ENCODE data around the gene NFX1. TPM values are rescaled to one million over a fixed set of nuclear protein-coding genes. Genes with fewer than 3 reads are reported as not detected.

The NFX1 gene
- polyA plus RNA-seq, 1 donor (not counting 4 experiments of a cell fraction or from before 2014, with no cell fraction given) = 28.1 TPM

DNA sequence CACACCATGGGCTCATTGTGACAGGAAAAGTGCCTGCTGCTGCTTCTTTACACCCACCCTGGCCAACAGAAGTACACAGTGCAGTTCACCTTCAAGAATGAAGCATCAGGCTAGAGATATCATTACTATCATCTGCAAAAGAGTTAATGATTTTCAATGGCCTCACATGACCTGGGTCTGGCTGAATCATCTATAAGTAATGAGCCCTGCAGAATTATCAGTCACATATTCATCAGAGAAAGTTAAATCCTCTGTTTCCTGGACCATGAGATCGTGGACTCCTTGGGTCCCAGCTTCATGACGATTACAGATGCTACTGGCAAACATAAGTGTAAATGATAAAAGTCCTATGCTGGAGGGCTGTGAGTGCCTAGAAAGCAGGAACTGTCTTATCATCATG lies 34.1 kb upstream of the NFX1 start:
- peak overlapping the region; percentile 16 for H3K27ac ChIP-seq (ENCODE audit: control insufficient read depth, insufficient read depth, low read length)
- no peak for FAIRE-seq
- no peak for TF ChIP-seq EZH2 (IDR thresholded peaks at IDR 0.05; ENCODE audit: low read length)
- TF ChIP-seq, protein P1, sequence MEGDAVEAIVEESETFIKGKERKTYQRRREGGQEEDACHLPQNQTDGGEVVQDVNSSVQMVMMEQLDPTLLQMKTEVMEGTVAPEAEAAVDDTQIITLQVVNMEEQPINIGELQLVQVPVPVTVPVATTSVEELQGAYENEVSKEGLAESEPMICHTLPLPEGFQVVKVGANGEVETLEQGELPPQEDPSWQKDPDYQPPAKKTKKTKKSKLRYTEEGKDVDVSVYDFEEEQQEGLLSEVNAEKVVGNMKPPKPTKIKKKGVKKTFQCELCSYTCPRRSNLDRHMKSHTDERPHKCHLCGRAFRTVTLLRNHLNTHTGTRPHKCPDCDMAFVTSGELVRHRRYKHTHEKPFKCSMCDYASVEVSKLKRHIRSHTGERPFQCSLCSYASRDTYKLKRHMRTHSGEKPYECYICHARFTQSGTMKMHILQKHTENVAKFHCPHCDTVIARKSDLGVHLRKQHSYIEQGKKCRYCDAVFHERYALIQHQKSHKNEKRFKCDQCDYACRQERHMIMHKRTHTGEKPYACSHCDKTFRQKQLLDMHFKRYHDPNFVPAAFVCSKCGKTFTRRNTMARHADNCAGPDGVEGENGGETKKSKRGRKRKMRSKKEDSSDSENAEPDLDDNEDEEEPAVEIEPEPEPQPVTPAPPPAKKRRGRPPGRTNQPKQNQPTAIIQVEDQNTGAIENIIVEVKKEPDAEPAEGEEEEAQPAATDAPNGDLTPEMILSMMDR (optimal IDR thresholded peaks at IDR 0.05 in 1 of 3, IDR thresholded peaks at IDR 0.05 in 1 of 3, conservative IDR thresholded peaks at IDR 0.05 in 1 of 3; ENCODE audit: extremely low read depth in 1 of 3, insufficient read depth in 2 of 3, low read length in 3 of 3) = no peak
- peaks cover 14% of the 10 kb centered on the region for H3K4me1 ChIP-seq (ENCODE audit: control insufficient read depth, extremely low read depth, insufficient read depth, low read length)
- peaks cover 36 to 49% of the 10 kb centered on the region in 2 experiments for H3K36me3 ChIP-seq (ENCODE audit: control insufficient read depth in 2 of 2, extremely low read depth in 1 of 2, insufficient read depth in 2 of 2, low read length in 2 of 2)
- H3K9me3 ChIP-seq (ENCODE audit: control insufficient read depth, low read depth, low read length) = no peaks in the 10 kb centered on the region
- no peaks in the 10 kb centered on the region for H3K27me3 ChIP-seq (ENCODE audit: control insufficient read depth, extremely low read depth, insufficient read depth, low read length)
- DNase-seq (ENCODE audit: low read depth, low spot score) = no peak
- no peaks in the 10 kb centered on the region for H3K9me1 ChIP-seq (ENCODE audit: control insufficient read depth, extremely low read depth, insufficient read depth, low read length)
- no peak overlapping the region for H3K4me3 ChIP-seq (ENCODE audit: control insufficient read depth in 2 of 3, extremely low read depth in 1 of 3, insufficient read depth in 2 of 3, low read depth in 1 of 3, low read length in 3 of 3)
- no peak overlapping the region for H2AFZ ChIP-seq (ENCODE audit: control insufficient read depth, low read length)
- dilution Hi-C loops (cut with MboI; ENCODE audit: extremely low pct_ligation_motif_present, low sequenced_read_pairs) = no loop called here
- H3K4me2 ChIP-seq (ENCODE audit: control insufficient read depth, extremely low read depth, insufficient read depth, low read depth, low read length) = no peak overlapping the region
- H3K79me2 ChIP-seq (ENCODE audit: control insufficient read depth, insufficient read depth, low read length) = peaks cover 5% of the 10 kb centered on the region
- no peak overlapping the region for H3K9ac ChIP-seq (ENCODE audit: control insufficient read depth, extremely low read depth, insufficient read depth, low read length)
- H4K20me1 ChIP-seq (ENCODE audit: control insufficient read depth, extremely low read depth, insufficient read depth, low read length) = no peaks in the 10 kb centered on the region

DNA sequence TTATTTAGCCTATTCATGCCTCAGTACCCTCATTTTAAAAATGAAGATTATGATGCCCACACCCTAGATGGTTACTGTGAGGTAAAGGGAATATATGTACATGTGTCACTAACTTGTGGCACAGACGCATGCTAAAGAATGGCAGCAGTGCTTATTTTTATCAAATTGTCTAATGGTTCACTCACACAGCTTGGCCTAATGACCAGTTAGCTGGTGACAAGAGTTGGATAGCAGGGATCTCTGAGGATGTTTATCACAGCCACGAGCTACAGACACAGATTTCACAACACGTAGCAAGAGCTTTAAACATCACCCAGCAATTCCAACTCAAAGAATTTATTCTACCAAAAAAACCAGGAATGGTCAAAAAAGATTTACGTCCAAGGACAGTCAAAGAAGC lies 33.0 kb upstream of the NFX1 start:
- no peak overlapping the region for H3K27ac ChIP-seq (ENCODE audit: control insufficient read depth, insufficient read depth, low read length)
- TF ChIP-seq, protein P1 (optimal IDR thresholded peaks at IDR 0.05 in 1 of 3, IDR thresholded peaks at IDR 0.05 in 1 of 3, conservative IDR thresholded peaks at IDR 0.05 in 1 of 3; ENCODE audit: extremely low read depth in 1 of 3, insufficient read depth in 2 of 3, low read length in 3 of 3) = no peak
- TF ChIP-seq EZH2 (IDR thresholded peaks at IDR 0.05; ENCODE audit: low read length) = no peak
- H3K9me1 ChIP-seq (ENCODE audit: control insufficient read depth, extremely low read depth, insufficient read depth, low read length) = no peaks in the 10 kb centered on the region
- H3K9me3 ChIP-seq (ENCODE audit: control insufficient read depth, low read depth, low read length) = no peaks in the 10 kb centered on the region
- H3K4me2 ChIP-seq (ENCODE audit: control insufficient read depth, extremely low read depth, insufficient read depth, low read depth, low read length) = no peak overlapping the region
- H3K4me1 ChIP-seq (ENCODE audit: control insufficient read depth, extremely low read depth, insufficient read depth, low read length) = peaks cover 14% of the 10 kb centered on the region
- no peak overlapping the region for H3K4me3 ChIP-seq (ENCODE audit: control insufficient read depth in 2 of 3, extremely low read depth in 1 of 3, insufficient read depth in 2 of 3, low read depth in 1 of 3, low read length in 3 of 3)
- dilution Hi-C loops (cut with MboI; ENCODE audit: extremely low pct_ligation_motif_present, low sequenced_read_pairs) = no loop called here
- no peak overlapping the region for H2AFZ ChIP-seq (ENCODE audit: control insufficient read depth, low read length)
- no peak overlapping the region for H3K9ac ChIP-seq (ENCODE audit: control insufficient read depth, extremely low read depth, insufficient read depth, low read length)
- no peaks in the 10 kb centered on the region for H3K27me3 ChIP-seq (ENCODE audit: control insufficient read depth, extremely low read depth, insufficient read depth, low read length)
- peaks cover 41 to 49% of the 10 kb centered on the region in 2 experiments for H3K36me3 ChIP-seq (ENCODE audit: control insufficient read depth in 2 of 2, extremely low read depth in 1 of 2, insufficient read depth in 2 of 2, low read length in 2 of 2)
- H4K20me1 ChIP-seq (ENCODE audit: control insufficient read depth, extremely low read depth, insufficient read depth, low read length) = no peaks in the 10 kb centered on the region
- FAIRE-seq (no peak), DNase-seq (ENCODE audit: low read depth, low spot score) (no peak)
- H3K79me2 ChIP-seq (ENCODE audit: control insufficient read depth, insufficient read depth, low read length) = peaks cover 7% of the 10 kb centered on the region

Data from keratinocyte (primary cell).